Measurements from ENCODE around the gene GPC5.

- TF ChIP-seq CBX2 (IDR thresholded peaks at IDR 0.05; ENCODE audit: insufficient read depth, low read length, poor library complexity, severe bottlenecking) (no peak), CTCF (IDR thresholded peaks at IDR 0.05 in 2 of 3, conservative IDR thresholded peaks at IDR 0.05 in 1 of 3; ENCODE audit: insufficient read depth in 2 of 3, low read depth in 1 of 3, low read length in 3 of 3) (no peak), SMARCB1 (IDR thresholded peaks at IDR 0.05; ENCODE audit: insufficient read length, low read depth) (no peak), CTBP1 (IDR thresholded peaks at IDR 0.05; ENCODE audit: borderline replicate concordance) (no peak), PCBP2 (IDR thresholded peaks at IDR 0.05; ENCODE audit: low read depth, low read length, poor library complexity, severe bottlenecking) (no peak), ZNF12 (CRISPR knock-in tag; IDR thresholded peaks at IDR 0.05) (no peak), ZZZ3 (IDR thresholded peaks at IDR 0.05) (no peak), CBX1 (IDR thresholded peaks at IDR 0.05; ENCODE audit: low read depth) (no peak), CUX1 (CRISPR knock-in tag; IDR thresholded peaks at IDR 0.05) (no peak), BRF2 (IDR thresholded peaks at IDR 0.05; ENCODE audit: borderline replicate concordance, insufficient read depth, insufficient read length) (no peak), TAF15 (IDR thresholded peaks at IDR 0.05; ENCODE audit: low read depth, low read length) (no peak)
Observed at GRCh38 chr13:91930687-91931086, 532.3 kb downstream of the GPC5 start.
